B cell (primary cell): ENCODE measurements around the gene VPS26A. TPM values are rescaled to one million over a fixed set of nuclear protein-coding genes. Genes with fewer than 3 reads are reported as not detected.
A peak's percentile ranks its signal among the peaks of the same experiment; 100 is the strongest.
"Not testable (repeated sequence)": the region's sequence is repeated elsewhere in the genome, so short reads cannot be mapped to it uniquely, and the experiment has no call there.

ENCODE experiments used
- ATAC-seq: fragments of 200-7000 bp; cut with Tn5 transposase; one replicate; pipeline ENCODE4 v1.10.0; 2021; ENCODE audit warnings: low read depth, mild to moderate bottlenecking, moderate number of reproducible peaks, moderate library complexity
- CTCF ChIA-PET: fragments of 350-600 bp; sonication (Branson Sonifier 250); formaldehyde crosslinking; loops from one replicate; lab custom pipeline; 2021; ENCODE audit warnings: antibody characterized with exemption, inconsistent platforms; lab: Charles Lee
- POLR2A ChIA-PET: fragments of 350-600 bp; sonication (Branson Sonifier 250); formaldehyde crosslinking; loops from one replicate; lab custom pipeline; 2021; ENCODE audit warnings: antibody characterized with exemption; lab: Charles Lee
- DNase-seq: peaks from one replicate; pipeline ENCODE4 v3.0.0; 2013
- H2AFZ ChIP-seq: 2 replicates; pipeline ENCODE4 v1.6.1; 2012; ENCODE audit warnings: mild to moderate bottlenecking, low read depth, low read length; ENCODE audit not compliant: insufficient read depth, poor library complexity, severe bottlenecking
- H3K27ac ChIP-seq, 2 donors: 1 replicate in 1 of 2; 2 replicates in 1 of 2; pipeline ENCODE4 v1.5.1; 2012 to 2013; ENCODE audit warnings: low read length in 2 of 2, mild to moderate bottlenecking in 2 of 2, moderate library complexity in 1 of 2
- H3K27me3 ChIP-seq, 4 experiments: fragments of 200-600 bp in 1 of 4; sonication (generic) in 1 of 4; replicated peaks in 1 of 4; 1 replicate in 2 of 4; 2 replicates in 2 of 4; pipeline versions ENCODE4 v1.6.1 to v1.7.0; 2013 to 2016; ENCODE audit warnings: low read length in 3 of 4, mild to moderate bottlenecking in 2 of 4, mixed read lengths in 1 of 4, moderate library complexity in 1 of 4; ENCODE audit not compliant: insufficient read depth in 4 of 4, control insufficient read depth in 3 of 4; ENCODE audit errors: control extremely low read depth in 1 of 4
- H3K36me3 ChIP-seq, 2 experiments: replicated peaks in 1 of 2; 1 replicate in 1 of 2; 2 replicates in 1 of 2; pipeline versions ENCODE4 v1.6.1 to v1.7.1; 2013; ENCODE audit warnings: low read length in 1 of 2; ENCODE audit not compliant: insufficient read depth in 2 of 2, control insufficient read depth in 1 of 2; ENCODE audit errors: control extremely low read depth in 1 of 2, extremely low read depth in 1 of 2
- H3K4me1 ChIP-seq, 2 donors: fragments of 200-600 bp in 1 of 2; sonication (generic) in 1 of 2; 1 replicate in 1 of 2; 2 replicates in 1 of 2; pipeline versions ENCODE4 v1.5.1 to v1.6.1; 2013 to 2017; ENCODE audit warnings: low read length in 2 of 2; ENCODE audit not compliant: control insufficient read depth in 2 of 2, insufficient read depth in 2 of 2
- H3K4me2 ChIP-seq: replicated peaks from 2 replicates; pipeline ENCODE3; 2012; ENCODE audit warnings: mild to moderate bottlenecking, low read depth, low read length; ENCODE audit not compliant: poor library complexity, severe bottlenecking
- H3K4me3 ChIP-seq, 5 experiments: fragments of 200-600 bp in 1 of 5; sonication (generic) in 1 of 5; 1 replicate in 3 of 5; 2 replicates in 2 of 5; pipeline versions ENCODE4 v1.5.1 to v1.7.0; 2011 to 2016; ENCODE audit warnings: low read length in 4 of 5, mild to moderate bottlenecking in 4 of 5, low read depth in 2 of 5, control low read depth in 1 of 5, moderate library complexity in 1 of 5; ENCODE audit not compliant: insufficient read depth in 1 of 5; ENCODE audit errors: control extremely low read depth in 1 of 5, extremely low read depth in 1 of 5
- H3K79me2 ChIP-seq: fragments of 200-600 bp; sonication (generic); one replicate; pipeline ENCODE4 v1.6.0; 2016; ENCODE audit warnings: low read length; ENCODE audit not compliant: control insufficient read depth, insufficient read depth
- H3K9ac ChIP-seq: fragments of 200-600 bp; sonication (generic); 2 replicates; pipeline ENCODE4 v1.6.1; 2017; ENCODE audit warnings: mild to moderate bottlenecking, low read length, moderate library complexity
- H3K9me3 ChIP-seq, 3 donors: one replicate each; pipeline versions ENCODE4 v1.6.1 to v1.7.1; 2013; ENCODE audit warnings: low read length in 2 of 3; ENCODE audit not compliant: control insufficient read depth in 2 of 3, insufficient read depth in 1 of 3; ENCODE audit errors: control extremely low read depth in 1 of 3
- H4K20me1 ChIP-seq: 2 replicates; pipeline ENCODE4 v1.6.0; 2012; ENCODE audit warnings: mild to moderate bottlenecking, low read length; ENCODE audit not compliant: insufficient read depth, control insufficient read depth, poor library complexity, severe bottlenecking
- H3K27ac Mint-ChIP-seq: one replicate; pipeline ENCODE4 v1.8.0; 2021; ENCODE audit warnings: mixed read lengths
- H3K27me3 Mint-ChIP-seq: one replicate; pipeline ENCODE4 v1.8.0; 2021; ENCODE audit warnings: mixed read lengths
- H3K4me1 Mint-ChIP-seq: one replicate; pipeline ENCODE4 v1.8.0; 2021; ENCODE audit warnings: mixed read lengths
- H3K4me3 Mint-ChIP-seq: one replicate; pipeline ENCODE4 v1.8.0; 2021; ENCODE audit warnings: mixed read lengths
- H3K9me3 Mint-ChIP-seq: one replicate; pipeline ENCODE4 v1.8.0; 2022; ENCODE audit warnings: mixed read lengths; ENCODE audit not compliant: insufficient read depth
- CTCF ChIP-seq: fragments of 200-600 bp; IDR thresholded peaks from one replicate; pipeline ENCODE4 v1.8.0; 2022; ENCODE audit warnings: antibody characterized with exemption, mild to moderate bottlenecking
- EZH2 ChIP-seq: IDR thresholded peaks from 2 replicates; pipeline ENCODE4 v1.6.1; 2012; ENCODE audit warnings: borderline replicate concordance, low read depth, mild to moderate bottlenecking, moderate library complexity, low read length; ENCODE audit not compliant: insufficient read depth, poor library complexity, severe bottlenecking
- WGBS: methylation state at CpG from one replicate; pipeline ENCODE4 v1.1.5; 2013; ENCODE audit warnings: missing lambda C conversion rate; ENCODE audit not compliant: insufficient coverage; 5-methylcytosine and 5-hydroxymethylcytosine counted together
- intact Hi-C: fragments of 100-400 bp; cut with micrococcal nuclease; formaldehyde crosslinking; loops from one replicate; pipeline ENCODE4 v1.10.0; 2022
- polyA plus RNA-seq: library from polyadenylated mRNA; depleted of rRNA; stranded (reverse); fragments of >200 nt; gene quantifications from 2 replicates; pipeline ENCODE4 v1.2.3, GENCODE V29; 2012
- total RNA-seq, 2 donors: library from RNA; stranded (reverse); fragments of 120-200 nt in 1 of 2; gene quantifications; 1 replicate in 1 of 2; 2 replicates in 1 of 2; pipeline versions ENCODE4 v1.2.3 to v1.2.4, GENCODE V29; 2013 to 2022

VPS26A gene
- total and polyA plus RNA-seq, 2 donors (not counting 1 experiment from before 2014, with no cell fraction given): 5.0 to 29.9 TPM

GRCh38 chr10:69172241-69172982 is 48.4 kb downstream of the VPS26A start:
- ATAC-seq (no peak), DNase-seq (no peak)
- ChIA-PET POLR2A (no interaction called here), CTCF (no interaction called here)
- no peaks in the 10 kb centered on the region for H3K27me3 Mint-ChIP-seq
- no peaks in the 10 kb centered on the region for H3K9me3 Mint-ChIP-seq
- no peaks in the 10 kb centered on the region for H3K79me2 ChIP-seq
- no peaks in the 10 kb centered on the region for H3K9me3 ChIP-seq
- H3K36me3 ChIP-seq: peaks cover 14 to 35% of the 10 kb centered on the region in 2 experiments
- H3K9ac ChIP-seq: no peak overlapping the region
- H3K4me2 ChIP-seq: no peak overlapping the region
- no peak overlapping the region for H2AFZ ChIP-seq
- H3K27me3 ChIP-seq: no peaks in the 10 kb centered on the region
- intact Hi-C loops: loop anchor here (10.0 kb wide), 1 partner anchor 448 kb away; the partner anchor contains the start of gene CCAR1
- WGBS: no CpG with 5 or more reads among the region's 3 CpGs
- H3K27ac ChIP-seq: no peak overlapping the region
- TF ChIP-seq CTCF (no peak), EZH2 (no peak)
- H3K4me3 Mint-ChIP-seq: no peak overlapping the region
- H3K4me1 ChIP-seq: peaks cover 0 to 3% of the 10 kb centered on the region in 2 donors
- H3K4me1 Mint-ChIP-seq: no peaks in the 10 kb centered on the region
- no peak overlapping the region for H3K4me3 ChIP-seq
- no peaks in the 10 kb centered on the region for H4K20me1 ChIP-seq
- peak overlapping the region; percentile 37 for H3K27ac Mint-ChIP-seq

GRCh38 chr10:69175326-69175725 is 51.3 kb downstream of the VPS26A start:
- H3K9me3 Mint-ChIP-seq, H2AFZ ChIP-seq, ATAC-seq, H4K20me1 ChIP-seq, H3K4me3 Mint-ChIP-seq, H3K4me2 ChIP-seq, H3K27me3 Mint-ChIP-seq, H3K27ac Mint-ChIP-seq, DNase-seq, H3K4me3 ChIP-seq, H3K27me3 ChIP-seq, POLR2A ChIA-PET, H3K27ac ChIP-seq, H3K4me1 ChIP-seq, H3K9ac ChIP-seq, H3K79me2 ChIP-seq, H3K9me3 ChIP-seq: not testable (repeated sequence)
- peaks cover 14% of the 10 kb centered on the region for H3K4me1 Mint-ChIP-seq
- intact Hi-C loops: loop anchor here (10.0 kb wide), 1 partner anchor 451 kb away; the partner anchor contains the start of gene CCAR1
- CTCF ChIA-PET: interaction anchor here (0.6 kb wide), 1 partner anchor 175 kb away, joined by 3 read pairs; no protein-coding TSS in a partner anchor
- H3K36me3 ChIP-seq: peaks cover 11 to 15% of the 10 kb centered on the region in 2 experiments
- 95% methylated on average over 3 of the region's 4 CpGs for WGBS
